ENCODE results near the gene ENPP6. TPM values are rescaled to one million over a fixed set of nuclear protein-coding genes. Genes with fewer than 3 reads are reported as not detected.

The ENPP6 gene
- total RNA-seq, 1 donor from 2014 or later: not detected

- no peak for ATAC-seq
- intact Hi-C loops (cut with micrococcal nuclease): no loop called here
- no peak for DNase-seq
These were observed 97.0 kb downstream of the ENPP6 start for GRCh38 chr4:184120549-184121127.

GRCh38 chr4:184117662-184118199 lies 99.9 kb downstream of the ENPP6 start:
- intact Hi-C loops (cut with micrococcal nuclease): no loop called here
- ATAC-seq (no peak), DNase-seq (no peak)

GRCh38 chr4:184115399-184115798 lies 102.3 kb downstream of the ENPP6 start:
- DNase-seq: no peak
- intact Hi-C loops (cut with micrococcal nuclease): no loop called here
- no peak for ATAC-seq

GRCh38 chr4:184114431-184114830 lies 103.2 kb downstream of the ENPP6 start:
- DNase-seq (no peak), ATAC-seq (no peak)
- intact Hi-C loops (cut with micrococcal nuclease): no loop called here

GRCh38 chr4:184112006-184112550 lies 105.6 kb downstream of the ENPP6 start:
- DNase-seq (no peak), ATAC-seq (no peak)
- intact Hi-C loops (cut with micrococcal nuclease): no loop called here

GRCh38 chr4:184111233-184111832 lies 106.3 kb downstream of the ENPP6 start:
- intact Hi-C loops (cut with micrococcal nuclease): no loop called here

GRCh38 chr4:184110452-184111224 lies 107.0 kb downstream of the ENPP6 start:
- intact Hi-C loops (cut with micrococcal nuclease): no loop called here
- ATAC-seq (no peak), DNase-seq (no peak)

More at GRCh38 chr4:184111233-184111832, 106.3 kb downstream of the ENPP6 start:
- DNase-seq: no peak
- ATAC-seq: no peak

GRCh38 chr4:184108006-184108501 lies 109.6 kb downstream of the ENPP6 start:
- intact Hi-C loops (cut with micrococcal nuclease): loop anchor here (10.0 kb wide), 1 partner anchor 57 kb away; no protein-coding TSS in a partner anchor
- DNase-seq (no peak), ATAC-seq (no peak)

- intact Hi-C loops (cut with micrococcal nuclease): loop anchor here (5.0 to 10.0 kb wide), 2 partner anchors 60 to 262 kb away; no protein-coding TSS in a partner anchor
- ATAC-seq (peak; percentile 74), DNase-seq (no peak)
These were observed 113.1 kb downstream of the ENPP6 start for GRCh38 chr4:184104419-184105101.

GRCh38 chr4:184103527-184104264 lies 114.0 kb downstream of the ENPP6 start:
- no peak for DNase-seq
- ATAC-seq: peak; percentile 57
- intact Hi-C loops (cut with micrococcal nuclease): loop anchor here (5.0 to 10.0 kb wide), 2 partner anchors 61 to 261 kb away; no protein-coding TSS in a partner anchor

GRCh38 chr4:184102927-184103326 lies 114.7 kb downstream of the ENPP6 start:
- DNase-seq (no peak), ATAC-seq (no peak)
- intact Hi-C loops (cut with micrococcal nuclease): loop anchor here (5.0 to 10.0 kb wide), 2 partner anchors 62 to 261 kb away; no protein-coding TSS in a partner anchor

- intact Hi-C loops (cut with micrococcal nuclease): loop anchor here (5.0 to 10.0 kb wide), 2 partner anchors 62 to 260 kb away; no protein-coding TSS in a partner anchor
- DNase-seq: no peak
- ATAC-seq: no peak
These were observed 115.2 kb downstream of the ENPP6 start for GRCh38 chr4:184102488-184102887.

GRCh38 chr4:184101711-184102110 lies 116.0 kb downstream of the ENPP6 start:
- ATAC-seq (no peak), DNase-seq (no peak)

GRCh38 chr4:184100297-184100885 lies 117.3 kb downstream of the ENPP6 start:
- DNase-seq: peak; percentile 81
- ATAC-seq: peak; percentile 84
- intact Hi-C loops (cut with micrococcal nuclease): loop anchor here (5.0 to 10.0 kb wide), 2 partner anchors 64 to 258 kb away; no protein-coding TSS in a partner anchor

More at GRCh38 chr4:184101711-184102110, 116.0 kb downstream of the ENPP6 start:
- intact Hi-C loops (cut with micrococcal nuclease): loop anchor here (5.0 to 10.0 kb wide), 2 partner anchors 63 to 259 kb away; no protein-coding TSS in a partner anchor

- intact Hi-C loops (cut with micrococcal nuclease): no loop called here
- ATAC-seq (no peak), DNase-seq (no peak)
These were observed 118.1 kb downstream of the ENPP6 start for GRCh38 chr4:184099535-184099966.

GRCh38 chr4:184099000-184099399 lies 118.7 kb downstream of the ENPP6 start:
- peak; percentile 5 for ATAC-seq
- DNase-seq: no peak
- intact Hi-C loops (cut with micrococcal nuclease): no loop called here

GRCh38 chr4:184097815-184098214 lies 119.9 kb downstream of the ENPP6 start:
- ATAC-seq: no peak
- intact Hi-C loops (cut with micrococcal nuclease): no loop called here

More at GRCh38 chr4:184097815-184098214, 119.9 kb downstream of the ENPP6 start:
- DNase-seq: no peak

Measured in left ventricle myocardium superior (tissue), 1 donor.